Naive B cell (primary cell): Measurements from ENCODE around the gene JAG2. TPM values are rescaled to one million over a fixed set of nuclear protein-coding genes. Genes with fewer than 3 reads are reported as not detected.

Experiments used
- ATAC-seq, 2 donors: fragments of 150-1000 bp; cut with Tn5 transposase; 2 replicates each; pipeline ENCODE4 v1.10.0; 2021; ENCODE audit warnings: low read depth in 2 of 2, mild to moderate bottlenecking in 2 of 2, moderate library complexity in 2 of 2
- DNase-seq: peaks from one replicate; pipeline ENCODE4 v3.0.0; 2022
- H3K27ac Mint-ChIP-seq, 6 donors: one replicate each; pipeline ENCODE4 v1.8.0; 2020 to 2022; ENCODE audit warnings: mild to moderate bottlenecking in 6 of 6, mixed read lengths in 6 of 6, moderate library complexity in 5 of 6, inconsistent platforms in 2 of 6
- H3K27me3 Mint-ChIP-seq, 3 donors: one replicate each; pipeline ENCODE4 v1.8.0; 2021 to 2022; ENCODE audit warnings: mixed read lengths in 3 of 3, mild to moderate bottlenecking in 1 of 3
- H3K36me3 Mint-ChIP-seq, 2 donors: one replicate each; pipeline ENCODE4 v1.8.0; 2020 to 2022; ENCODE audit warnings: mixed read lengths in 2 of 2, inconsistent platforms in 1 of 2, mild to moderate bottlenecking in 1 of 2
- H3K4me1 Mint-ChIP-seq, 3 donors: one replicate each; pipeline ENCODE4 v1.8.0; 2020 to 2022; ENCODE audit warnings: mixed read lengths in 3 of 3, inconsistent platforms in 1 of 3, mild to moderate bottlenecking in 1 of 3, moderate library complexity in 1 of 3
- H3K4me3 Mint-ChIP-seq, 8 donors: one replicate each; pipeline ENCODE4 v1.8.0; 2020 to 2022; ENCODE audit warnings: mild to moderate bottlenecking in 8 of 8, mixed read lengths in 8 of 8, moderate library complexity in 8 of 8, inconsistent platforms in 2 of 8
- H3K9me3 Mint-ChIP-seq, 7 donors: one replicate each; pipeline ENCODE4 v1.8.0; 2020 to 2022; ENCODE audit warnings: mixed read lengths in 7 of 7, mild to moderate bottlenecking in 5 of 7, inconsistent platforms in 2 of 7, moderate library complexity in 1 of 7
- polyA plus RNA-seq, 6 donors: library from polyadenylated mRNA; unstranded; fragments of 300-500 nt; fragmentation: Illumina TruSeq; gene quantifications; one replicate each; pipeline ENCODE4 v1.2.3, GENCODE V29; 2021; ENCODE audit warnings: low read depth in 6 of 6

JAG2 gene
- polyA plus RNA-seq, 6 donors from 2014 or later: not detected

- peaks cover 0 to 9% (median 0%) of the 10 kb centered on the region in 3 donors for H3K27me3 Mint-ChIP-seq
- no peak overlapping the region for H3K4me3 Mint-ChIP-seq
- ATAC-seq (no peak), DNase-seq (no peak)
- peaks cover 0 to 6% (median 0%) of the 10 kb centered on the region in 3 donors for H3K4me1 Mint-ChIP-seq
- peaks cover 0 to 8% of the 10 kb centered on the region in 2 donors for H3K36me3 Mint-ChIP-seq
- peaks cover 4 to 18% (median 8%) of the 10 kb centered on the region in 7 donors for H3K9me3 Mint-ChIP-seq
- no peak overlapping the region for H3K27ac Mint-ChIP-seq
Observed at GRCh38 chr14:105140581-105140980, 28.0 kb downstream of the JAG2 start.

GRCh38 chr14:105139831-105140239 lies 28.7 kb downstream of the JAG2 start:
- Mint-ChIP-seq H3K27ac (peak overlapping the region in 1 of 6 donors; percentile 83), H3K36me3 (peaks cover 0 to 8% of the 10 kb centered on the region in 2 donors), H3K4me3 (no peak overlapping the region), H3K27me3 (peaks cover 1 to 12% (median 3%) of the 10 kb centered on the region in 3 donors), H3K9me3 (peaks cover 4 to 20% (median 8%) of the 10 kb centered on the region in 7 donors), H3K4me1 (peaks cover 0 to 6% (median 0%) of the 10 kb centered on the region in 3 donors)
- ATAC-seq (no peak), DNase-seq (no peak)

- no peak for ATAC-seq
- no peak for DNase-seq
- no peak overlapping the region for H3K4me3 Mint-ChIP-seq
Observed at GRCh38 chr14:105139212-105139825, 29.3 kb downstream of the JAG2 start.

GRCh38 chr14:105138551-105139111 lies 29.9 kb downstream of the JAG2 start:
- H3K4me1 Mint-ChIP-seq: peaks cover 0 to 6% (median 0%) of the 10 kb centered on the region in 3 donors
- peaks cover 0 to 8% of the 10 kb centered on the region in 2 donors for H3K36me3 Mint-ChIP-seq
- ATAC-seq: no peak
- no peak overlapping the region for H3K27ac Mint-ChIP-seq
- DNase-seq: no peak
- no peak overlapping the region for H3K4me3 Mint-ChIP-seq
- peaks cover 4 to 24% (median 8%) of the 10 kb centered on the region in 7 donors for H3K9me3 Mint-ChIP-seq
- peaks cover 4 to 17% (median 9%) of the 10 kb centered on the region in 3 donors for H3K27me3 Mint-ChIP-seq

More at GRCh38 chr14:105139212-105139825, 29.3 kb downstream of the JAG2 start:
- peaks cover 0 to 6% (median 0%) of the 10 kb centered on the region in 3 donors for H3K4me1 Mint-ChIP-seq
- peaks cover 0 to 8% of the 10 kb centered on the region in 2 donors for H3K36me3 Mint-ChIP-seq
- no peak overlapping the region for H3K27ac Mint-ChIP-seq
- peaks cover 4 to 17% (median 8%) of the 10 kb centered on the region in 3 donors for H3K27me3 Mint-ChIP-seq
- peaks cover 4 to 24% (median 8%) of the 10 kb centered on the region in 7 donors for H3K9me3 Mint-ChIP-seq

- Mint-ChIP-seq H3K27ac (no peak overlapping the region), H3K4me1 (peaks cover 0 to 6% (median 0%) of the 10 kb centered on the region in 3 donors), H3K36me3 (peaks cover 0 to 14% of the 10 kb centered on the region in 2 donors), H3K9me3 (peaks cover 7 to 29% (median 11%) of the 10 kb centered on the region in 7 donors), H3K4me3 (no peak overlapping the region), H3K27me3 (peaks cover 8 to 22% (median 14%) of the 10 kb centered on the region in 3 donors)
- ATAC-seq: no peak
- no peak for DNase-seq
Observed at GRCh38 chr14:105138021-105138541, 30.5 kb downstream of the JAG2 start.

- no peak for ATAC-seq
- peaks cover 11 to 35% (median 14%) of the 10 kb centered on the region in 7 donors for H3K9me3 Mint-ChIP-seq
- DNase-seq: no peak
- H3K4me1 Mint-ChIP-seq: peaks cover 0 to 6% (median 0%) of the 10 kb centered on the region in 3 donors
- H3K27me3 Mint-ChIP-seq: peaks cover 11 to 27% (median 19%) of the 10 kb centered on the region in 3 donors
- H3K4me3 Mint-ChIP-seq: no peak overlapping the region
- no peak overlapping the region for H3K27ac Mint-ChIP-seq
- peaks cover 0 to 16% of the 10 kb centered on the region in 2 donors for H3K36me3 Mint-ChIP-seq
Observed at GRCh38 chr14:105137481-105138020, 31.0 kb downstream of the JAG2 start.

GRCh38 chr14:105136401-105137322 lies 31.9 kb downstream of the JAG2 start:
- Mint-ChIP-seq H3K9me3 (peaks cover 11 to 38% (median 14%) of the 10 kb centered on the region in 7 donors), H3K27ac (no peak overlapping the region), H3K36me3 (peaks cover 0 to 16% of the 10 kb centered on the region in 2 donors), H3K4me1 (peaks cover 0 to 6% (median 0%) of the 10 kb centered on the region in 3 donors), H3K4me3 (no peak overlapping the region), H3K27me3 (peaks cover 11 to 27% (median 19%) of the 10 kb centered on the region in 3 donors)
- no peak for ATAC-seq
- no peak for DNase-seq

- Mint-ChIP-seq H3K9me3 (peaks cover 9 to 30% (median 18%) of the 10 kb centered on the region in 7 donors), H3K27me3 (peaks cover 11 to 27% (median 19%) of the 10 kb centered on the region in 3 donors), H3K36me3 (peaks cover 0 to 16% of the 10 kb centered on the region in 2 donors), H3K4me1 (peaks cover 0 to 6% (median 0%) of the 10 kb centered on the region in 3 donors), H3K4me3 (no peak overlapping the region), H3K27ac (no peak overlapping the region)
- ATAC-seq (no peak), DNase-seq (no peak)
Observed at GRCh38 chr14:105135700-105136395, 32.7 kb downstream of the JAG2 start.

GRCh38 chr14:105132921-105133654 lies 35.5 kb downstream of the JAG2 start:
- ATAC-seq (no peak), DNase-seq (no peak)
- H3K36me3 Mint-ChIP-seq: peaks cover 0 to 8% of the 10 kb centered on the region in 2 donors
- H3K4me1 Mint-ChIP-seq: peaks cover 0 to 6% (median 0%) of the 10 kb centered on the region in 3 donors
- H3K27ac Mint-ChIP-seq: no peak overlapping the region
- H3K9me3 Mint-ChIP-seq: peaks cover 3 to 31% (median 22%) of the 10 kb centered on the region in 7 donors
- H3K27me3 Mint-ChIP-seq: peaks cover 16 to 33% (median 25%) of the 10 kb centered on the region in 3 donors
- H3K4me3 Mint-ChIP-seq: no peak overlapping the region

GRCh38 chr14:105131241-105131640 lies 37.3 kb downstream of the JAG2 start:
- Mint-ChIP-seq H3K27ac (no peak overlapping the region), H3K4me1 (no peaks in the 10 kb centered on the region), H3K9me3 (peaks cover 3 to 31% (median 22%) of the 10 kb centered on the region in 7 donors), H3K36me3 (peaks cover 0 to 8% of the 10 kb centered on the region in 2 donors), H3K4me3 (no peak overlapping the region), H3K27me3 (peaks cover 25 to 38% (median 32%) of the 10 kb centered on the region in 3 donors)
- ATAC-seq (no peak), DNase-seq (no peak)

GRCh38 chr14:105128059-105128458 lies 40.5 kb downstream of the JAG2 start:
- peaks cover 0 to 4% (median 0%) of the 10 kb centered on the region in 3 donors for H3K4me1 Mint-ChIP-seq
- H3K9me3 Mint-ChIP-seq: peaks cover 3 to 27% (median 17%) of the 10 kb centered on the region in 7 donors
- H3K4me3 Mint-ChIP-seq: no peak overlapping the region
- H3K27me3 Mint-ChIP-seq: peaks cover 24 to 50% (median 45%) of the 10 kb centered on the region in 3 donors
- no peak for DNase-seq
- no peak for ATAC-seq
- peaks cover 0 to 2% of the 10 kb centered on the region in 2 donors for H3K36me3 Mint-ChIP-seq
- H3K27ac Mint-ChIP-seq: no peak overlapping the region

GRCh38 chr14:105126981-105127329 lies 41.6 kb downstream of the JAG2 start:
- no peak overlapping the region for H3K27ac Mint-ChIP-seq
- no peak for ATAC-seq
- peaks cover 28 to 53% (median 48%) of the 10 kb centered on the region in 3 donors for H3K27me3 Mint-ChIP-seq
- peaks cover 3 to 7% of the 10 kb centered on the region in 2 donors for H3K36me3 Mint-ChIP-seq
- peaks cover 0 to 4% (median 0%) of the 10 kb centered on the region in 3 donors for H3K4me1 Mint-ChIP-seq
- no peak for DNase-seq
- peaks cover 3 to 28% (median 15%) of the 10 kb centered on the region in 7 donors for H3K9me3 Mint-ChIP-seq
- H3K4me3 Mint-ChIP-seq: no peak overlapping the region
